GM21390 (cell line): ENCODE results near the gene CARD10.
"Not testable (repeated sequence)": the region's sequence is repeated elsewhere in the genome, so short reads cannot be mapped to it uniquely, and the experiment has no call there.

Experiments used
- ATAC-seq: cut with Tn5 transposase; IDR thresholded peaks from one replicate; pipeline ENCODE4 v1.9.1; 2021; ENCODE audit not compliant: unreplicated experiment

Gene CARD10

GRCh38 chr22:37529652-37530345, 10.6 kb upstream of the CARD10 start:
- ATAC-seq: no peak

GRCh38 chr22:37527952-37528351, 8.7 kb upstream of the CARD10 start:
- not testable (repeated sequence) for ATAC-seq

GRCh38 chr22:37527081-37527752, 8.0 kb upstream of the CARD10 start:
- not testable (repeated sequence) for ATAC-seq

- no peak for ATAC-seq
Measured at GRCh38 chr22:37526376-37526775, 7.2 kb upstream of the CARD10 start.

- ATAC-seq: no peak
Measured at GRCh38 chr22:37525746-37526350, 6.6 kb upstream of the CARD10 start.

GRCh38 chr22:37525073-37525745, 6.0 kb upstream of the CARD10 start:
- ATAC-seq: no peak

- no peak for ATAC-seq
Measured at GRCh38 chr22:37522482-37522881, 3.3 kb upstream of the CARD10 start.

GRCh38 chr22:37521236-37521739, 2.1 kb upstream of the CARD10 start:
- ATAC-seq: no peak

GRCh38 chr22:37520776-37521191, 1.6 kb upstream of the CARD10 start:
- ATAC-seq: no peak

GRCh38 chr22:37518509-37519267, 527 bp downstream of the CARD10 start:
- ATAC-seq: no peak

- ATAC-seq: no peak
Measured at GRCh38 chr22:37517826-37518450, 1.3 kb downstream of the CARD10 start.

- ATAC-seq: no peak
Measured at GRCh38 chr22:37516456-37516855, 2.8 kb downstream of the CARD10 start.

GRCh38 chr22:37515901-37516300, 3.3 kb downstream of the CARD10 start:
- no peak for ATAC-seq

- ATAC-seq: no peak
Measured at GRCh38 chr22:37514526-37515051, 4.6 kb downstream of the CARD10 start.

- no peak for ATAC-seq
Measured at GRCh38 chr22:37511395-37512104, 7.7 kb downstream of the CARD10 start.

- ATAC-seq: no peak
Measured at GRCh38 chr22:37510091-37510490, 9.1 kb downstream of the CARD10 start.

- ATAC-seq: no peak
Measured at GRCh38 chr22:37509059-37509860, 10.0 kb downstream of the CARD10 start.

GRCh38 chr22:37508431-37508992, 10.7 kb downstream of the CARD10 start:
- ATAC-seq: no peak
